ENCODE results near the gene IGSF3.

- TF ChIP-seq, protein P1, sequence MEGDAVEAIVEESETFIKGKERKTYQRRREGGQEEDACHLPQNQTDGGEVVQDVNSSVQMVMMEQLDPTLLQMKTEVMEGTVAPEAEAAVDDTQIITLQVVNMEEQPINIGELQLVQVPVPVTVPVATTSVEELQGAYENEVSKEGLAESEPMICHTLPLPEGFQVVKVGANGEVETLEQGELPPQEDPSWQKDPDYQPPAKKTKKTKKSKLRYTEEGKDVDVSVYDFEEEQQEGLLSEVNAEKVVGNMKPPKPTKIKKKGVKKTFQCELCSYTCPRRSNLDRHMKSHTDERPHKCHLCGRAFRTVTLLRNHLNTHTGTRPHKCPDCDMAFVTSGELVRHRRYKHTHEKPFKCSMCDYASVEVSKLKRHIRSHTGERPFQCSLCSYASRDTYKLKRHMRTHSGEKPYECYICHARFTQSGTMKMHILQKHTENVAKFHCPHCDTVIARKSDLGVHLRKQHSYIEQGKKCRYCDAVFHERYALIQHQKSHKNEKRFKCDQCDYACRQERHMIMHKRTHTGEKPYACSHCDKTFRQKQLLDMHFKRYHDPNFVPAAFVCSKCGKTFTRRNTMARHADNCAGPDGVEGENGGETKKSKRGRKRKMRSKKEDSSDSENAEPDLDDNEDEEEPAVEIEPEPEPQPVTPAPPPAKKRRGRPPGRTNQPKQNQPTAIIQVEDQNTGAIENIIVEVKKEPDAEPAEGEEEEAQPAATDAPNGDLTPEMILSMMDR (IDR thresholded peaks at IDR 0.05): no peak
- TF ChIP-seq, protein P2, sequence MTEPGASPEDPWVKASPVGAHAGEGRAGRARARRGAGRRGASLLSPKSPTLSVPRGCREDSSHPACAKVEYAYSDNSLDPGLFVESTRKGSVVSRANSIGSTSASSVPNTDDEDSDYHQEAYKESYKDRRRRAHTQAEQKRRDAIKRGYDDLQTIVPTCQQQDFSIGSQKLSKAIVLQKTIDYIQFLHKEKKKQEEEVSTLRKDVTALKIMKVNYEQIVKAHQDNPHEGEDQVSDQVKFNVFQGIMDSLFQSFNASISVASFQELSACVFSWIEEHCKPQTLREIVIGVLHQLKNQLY (CRISPR knock-in tag; IDR thresholded peaks at IDR 0.05): no peak
- TF ChIP-seq SP1 (CRISPR knock-in tag; conservative IDR thresholded peaks at IDR 0.05) (no peak), TP53 (CRISPR knock-in tag; IDR thresholded peaks at IDR 0.05) (no peak), CREM (CRISPR knock-in tag; IDR thresholded peaks at IDR 0.05) (no peak), ZNF512 (CRISPR knock-in tag; IDR thresholded peaks at IDR 0.05; ENCODE audit: borderline replicate concordance) (no peak), SMAD3 (CRISPR knock-in tag; IDR thresholded peaks at IDR 0.05; ENCODE audit: borderline replicate concordance) (no peak), FOXJ3 (CRISPR knock-in tag; IDR thresholded peaks at IDR 0.05; ENCODE audit: borderline replicate concordance) (no peak), AFF4 (CRISPR knock-in tag; IDR thresholded peaks at IDR 0.05; ENCODE audit: borderline replicate concordance) (no peak), NR2C2 (CRISPR knock-in tag; IDR thresholded peaks at IDR 0.05) (no peak), CREB1 (CRISPR knock-in tag; IDR thresholded peaks at IDR 0.05) (no peak)
Measured at GRCh38 chr1:116577759-116578314, 89.7 kb downstream of the IGSF3 start.

Measured in WTC11 (cell line).